Embryonic facial prominence (tissue), 1 donor: ENCODE results near the gene ST3GAL4.

ENCODE experiments used
- DNase-seq: peaks from one replicate; pipeline ENCODE4 v3.0.0-alpha.2; 2016; ENCODE audit errors: extremely low spot score

ST3GAL4 gene

GRCh38 chr11:126443120-126443519 is 87.6 kb downstream of the ST3GAL4 start:
- DNase-seq, result no peak

- DNase-seq, result no peak
Observed at GRCh38 chr11:126444072-126444471, 88.6 kb downstream of the ST3GAL4 start.

- DNase-seq, result no peak
Observed at GRCh38 chr11:126446581-126446980, 91.1 kb downstream of the ST3GAL4 start.

- no peak for DNase-seq
Observed at GRCh38 chr11:126450198-126450597, 94.7 kb downstream of the ST3GAL4 start.

GRCh38 chr11:126450806-126451205 is 95.3 kb downstream of the ST3GAL4 start:
- DNase-seq, result no peak

GRCh38 chr11:126451211-126451802 is 95.8 kb downstream of the ST3GAL4 start:
- DNase-seq, result no peak

- no peak for DNase-seq
Observed at GRCh38 chr11:126452241-126453101, 97.0 kb downstream of the ST3GAL4 start.

- no peak for DNase-seq
Observed at GRCh38 chr11:126456089-126456488, 100.6 kb downstream of the ST3GAL4 start.

- no peak for DNase-seq
Observed at GRCh38 chr11:126456783-126457542, 101.5 kb downstream of the ST3GAL4 start.

GRCh38 chr11:126457817-126458216 is 102.3 kb downstream of the ST3GAL4 start:
- no peak for DNase-seq

- peak; percentile 26 for DNase-seq
Observed at GRCh38 chr11:126459691-126460281, 104.3 kb downstream of the ST3GAL4 start.

GRCh38 chr11:126460417-126461095 is 105.1 kb downstream of the ST3GAL4 start:
- no peak for DNase-seq

GRCh38 chr11:126461096-126461440 is 105.6 kb downstream of the ST3GAL4 start:
- DNase-seq, result no peak

GRCh38 chr11:126461996-126462395 is 106.5 kb downstream of the ST3GAL4 start:
- DNase-seq, result no peak

GRCh38 chr11:126462422-126462821 is 106.9 kb downstream of the ST3GAL4 start:
- DNase-seq, result no peak
